HG03354 (cell line): ENCODE data around the gene HIVEP2.
A peak's percentile ranks its signal among the peaks of the same experiment; 100 is the strongest.

Source experiments
- ATAC-seq: cut with Tn5 transposase; IDR thresholded peaks from one replicate; pipeline ENCODE4 v1.9.1; 2021; ENCODE audit warnings: mild to moderate bottlenecking; ENCODE audit not compliant: unreplicated experiment, poor library complexity, severe bottlenecking

The HIVEP2 gene

DNA sequence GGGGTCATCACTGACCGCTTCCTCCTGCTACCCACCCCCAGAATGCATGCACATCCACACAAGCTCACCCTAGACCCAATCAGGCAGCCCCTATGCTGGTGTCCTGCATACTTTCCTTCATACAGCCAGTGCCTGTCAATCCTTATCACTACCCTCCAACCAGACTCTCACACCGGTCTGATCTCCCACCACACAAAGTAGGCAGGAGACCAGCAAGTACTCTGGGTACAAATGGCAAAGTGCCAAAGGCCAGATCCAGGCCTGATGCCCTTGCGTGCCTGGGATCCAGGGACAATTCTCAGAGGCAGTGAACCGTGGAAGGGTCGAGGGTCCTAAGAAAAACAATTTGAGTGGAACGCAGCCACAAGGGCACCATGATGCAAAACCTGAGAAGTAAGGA is 114.2 kb downstream of the HIVEP2 start:
- ATAC-seq, result no peak

DNA sequence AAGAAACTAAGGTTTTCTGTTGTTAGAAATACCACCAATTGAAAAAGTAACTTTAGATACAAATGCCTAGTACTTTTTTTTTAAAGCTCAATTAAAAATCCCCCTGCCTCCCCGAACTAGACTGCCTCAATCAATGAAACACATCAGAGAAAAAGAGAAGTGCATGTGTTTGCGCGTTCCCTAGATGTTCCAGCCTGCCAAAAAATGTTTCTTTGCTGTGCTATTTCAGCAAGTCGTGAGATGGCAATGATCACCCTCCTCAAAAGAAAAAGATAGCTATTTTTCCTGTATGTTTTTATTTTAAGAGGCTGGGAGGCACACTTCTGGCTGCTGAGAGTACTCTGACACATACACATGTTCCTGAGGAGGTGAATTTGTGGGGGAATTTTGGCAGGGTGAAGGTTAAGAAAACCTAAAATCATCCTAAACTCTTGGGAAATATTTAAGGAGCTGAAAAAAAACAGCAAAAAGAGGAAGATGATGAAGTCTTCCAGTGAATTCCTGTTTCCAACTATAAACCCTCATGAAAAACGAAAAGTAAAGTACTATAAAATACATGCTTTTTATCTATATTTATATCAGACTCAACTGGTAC is 114.8 kb downstream of the HIVEP2 start:
- ATAC-seq, result no peak

DNA sequence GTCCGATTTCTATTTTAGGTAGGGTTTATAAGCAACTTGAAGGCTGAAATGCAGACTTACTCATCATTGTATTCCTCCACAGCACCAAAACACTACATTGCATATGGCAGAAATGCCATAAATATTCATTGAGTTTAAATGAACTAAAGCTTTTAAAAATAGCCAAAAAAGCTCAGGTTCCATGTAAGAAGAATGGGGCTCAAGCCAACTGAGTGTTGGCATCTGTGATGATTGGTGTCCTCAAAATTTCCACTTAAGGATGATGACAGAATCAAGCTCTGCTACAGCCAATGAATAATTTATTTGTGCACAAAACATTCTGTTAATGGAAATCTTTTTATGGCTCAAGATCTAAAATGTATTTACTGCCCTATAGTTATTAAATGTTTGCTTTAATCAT is 115.4 kb downstream of the HIVEP2 start:
- ATAC-seq, result no peak

DNA sequence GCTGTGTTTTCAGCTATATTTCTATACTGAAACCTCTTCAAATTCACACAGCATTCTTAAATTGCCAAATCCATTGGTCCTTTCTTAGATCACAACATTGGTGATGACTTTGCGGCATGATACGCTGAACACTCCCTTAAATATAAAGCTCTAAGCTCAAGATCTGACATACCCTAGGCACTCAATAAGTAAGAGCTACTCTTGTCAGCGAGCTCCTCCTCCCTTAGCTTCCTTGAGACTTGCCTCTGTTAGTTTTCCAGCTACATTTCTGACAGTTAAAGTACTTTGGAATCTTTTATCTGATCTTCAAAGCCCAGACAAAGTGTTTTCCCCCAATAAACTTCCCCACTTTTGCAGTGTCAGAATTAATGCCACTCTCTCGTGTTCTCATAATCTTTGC is 117.0 kb downstream of the HIVEP2 start:
- no peak for ATAC-seq

DNA sequence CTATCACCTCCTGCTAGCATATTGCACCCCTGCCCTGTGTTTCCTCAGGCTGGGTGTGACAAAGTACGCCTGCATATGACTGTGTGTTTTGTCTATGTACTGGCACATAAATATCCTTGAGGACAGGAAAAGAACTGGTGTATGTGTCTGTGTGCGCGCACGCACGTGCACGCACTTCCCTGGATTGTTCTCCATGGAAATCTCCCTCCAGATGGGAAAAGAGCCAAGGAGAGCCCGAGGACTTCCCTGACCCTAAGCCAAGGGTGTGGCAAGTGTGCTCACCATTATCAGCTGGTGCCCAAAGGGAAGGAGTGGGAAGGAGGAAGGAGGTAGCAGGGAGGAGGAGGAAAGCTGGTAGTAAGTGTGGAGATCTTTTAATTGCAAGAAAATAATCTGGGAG is 117.6 kb downstream of the HIVEP2 start:
- no peak for ATAC-seq

DNA sequence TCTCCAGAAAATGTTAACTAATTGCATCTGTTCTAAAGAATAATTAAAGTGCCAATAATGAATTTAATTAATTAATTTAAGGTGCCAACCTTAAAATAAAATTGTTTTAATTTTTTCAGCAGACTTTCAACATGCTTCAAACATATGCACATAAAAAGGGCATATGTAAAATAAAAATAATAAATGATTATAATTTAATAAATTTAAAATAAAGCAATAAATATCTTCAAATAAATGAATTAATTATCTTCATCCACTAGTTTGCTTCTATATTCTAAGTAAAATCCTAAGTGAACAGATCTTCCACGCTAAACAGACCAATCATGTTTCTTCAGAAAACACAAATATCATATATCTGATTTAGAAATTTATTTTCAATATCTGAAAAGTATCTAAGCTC is 119.2 kb downstream of the HIVEP2 start:
- ATAC-seq, result no peak

DNA sequence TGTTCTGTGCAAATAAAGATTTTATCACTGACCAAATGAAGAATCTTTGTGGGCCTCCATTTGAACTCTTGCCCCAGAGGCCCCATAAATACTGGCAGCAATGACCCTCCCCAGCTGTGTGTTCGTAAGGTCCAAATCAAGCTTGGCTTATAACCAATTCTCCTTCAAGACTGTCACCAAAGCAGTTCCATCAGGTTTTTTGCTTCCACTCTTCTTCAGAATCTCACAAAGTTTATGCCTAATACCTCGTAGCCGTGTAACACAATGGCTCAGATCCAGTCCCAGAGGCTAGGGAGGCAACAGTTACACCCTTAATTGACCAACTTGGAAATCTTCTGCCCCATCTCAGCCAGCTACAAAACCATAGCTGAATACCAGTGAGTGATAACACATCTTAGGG is 120.5 kb downstream of the HIVEP2 start:
- no peak for ATAC-seq

DNA sequence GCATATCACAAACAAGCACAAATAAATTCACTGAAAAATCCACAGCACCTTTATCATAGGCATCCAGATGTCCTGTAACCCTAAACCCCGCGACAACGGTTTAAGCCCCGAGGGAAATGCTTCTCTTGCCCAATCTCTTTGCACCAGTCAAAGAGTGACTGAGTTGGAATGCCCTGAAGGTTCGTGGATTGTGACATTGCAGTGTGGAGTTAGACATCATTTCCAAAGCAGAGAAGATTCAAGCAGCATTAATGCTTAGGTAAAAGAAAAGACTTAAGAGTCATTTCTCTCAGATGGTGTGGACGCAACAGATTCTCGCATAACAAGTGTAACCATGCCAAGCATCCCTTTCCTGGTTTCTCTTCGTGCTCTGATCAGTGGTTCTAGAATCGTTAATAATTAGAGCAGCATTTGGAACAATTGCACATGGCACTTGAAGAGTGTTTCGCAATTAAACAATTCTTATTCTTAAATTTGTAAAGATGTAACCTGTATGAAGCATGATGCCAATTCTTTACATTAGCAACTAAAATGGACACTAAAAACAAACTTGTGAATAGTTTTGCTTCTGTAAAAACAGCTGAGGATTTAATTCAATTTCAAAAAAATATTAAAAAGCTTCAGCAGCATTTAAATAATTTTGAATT is 121.6 kb downstream of the HIVEP2 start:
- no peak for ATAC-seq

DNA sequence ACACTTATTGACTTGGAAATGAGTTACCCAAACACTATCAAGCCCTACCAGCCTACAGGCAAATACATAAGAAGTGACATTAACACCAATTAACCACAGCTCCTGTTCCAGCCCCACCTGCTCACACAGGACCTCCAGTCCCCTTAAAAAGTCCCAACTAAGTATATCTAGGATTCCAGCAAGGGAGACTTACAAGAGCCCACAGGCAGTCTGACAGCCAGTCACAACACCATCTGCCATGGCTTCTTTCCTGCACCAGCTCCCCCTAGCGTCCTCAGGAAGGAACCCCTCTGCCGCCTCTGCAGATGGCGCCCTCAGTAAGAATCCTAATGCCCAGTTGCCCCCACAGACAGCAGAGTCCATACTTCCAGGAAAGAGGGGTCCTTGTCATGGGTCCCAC is 122.1 kb downstream of the HIVEP2 start:
- no peak for ATAC-seq

DNA sequence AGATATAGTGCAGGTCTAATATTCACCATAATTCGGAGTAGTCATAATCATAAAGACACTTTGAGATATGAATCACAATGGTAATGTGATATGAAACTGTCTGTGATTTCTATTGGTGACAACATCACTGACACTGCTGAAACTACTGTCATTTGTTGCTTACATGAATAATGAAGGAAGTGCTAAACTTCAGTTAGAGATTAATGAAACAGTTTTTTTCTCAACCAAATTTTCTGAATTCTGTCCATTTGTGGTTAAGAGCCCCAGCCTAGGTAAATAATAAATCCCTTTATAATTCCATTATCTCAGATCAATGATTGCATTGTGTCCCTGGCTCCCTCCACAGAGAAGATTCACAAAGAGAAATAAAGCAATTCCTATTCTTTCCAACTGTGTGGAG is 122.6 kb downstream of the HIVEP2 start:
- peak; percentile 86 for ATAC-seq

DNA sequence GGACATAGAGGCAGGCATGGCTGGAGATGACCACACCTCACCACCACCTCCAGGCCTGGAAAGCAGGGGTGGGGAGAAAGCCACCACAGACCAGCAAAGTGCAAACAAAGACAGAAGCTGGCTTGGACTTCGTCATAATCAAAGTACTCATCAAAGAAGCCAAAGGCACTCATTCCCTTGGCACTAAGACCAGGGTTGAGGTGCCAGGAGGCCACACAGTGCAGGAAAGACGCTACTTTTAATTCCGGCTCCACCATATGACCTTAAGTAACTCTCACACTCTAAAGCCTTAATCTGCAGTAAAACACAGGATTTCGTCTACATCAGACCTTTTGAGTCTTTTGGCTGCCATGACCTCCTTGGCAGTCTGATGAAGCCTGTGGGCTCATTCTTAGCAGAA is 123.1 kb downstream of the HIVEP2 start:
- no peak for ATAC-seq

DNA sequence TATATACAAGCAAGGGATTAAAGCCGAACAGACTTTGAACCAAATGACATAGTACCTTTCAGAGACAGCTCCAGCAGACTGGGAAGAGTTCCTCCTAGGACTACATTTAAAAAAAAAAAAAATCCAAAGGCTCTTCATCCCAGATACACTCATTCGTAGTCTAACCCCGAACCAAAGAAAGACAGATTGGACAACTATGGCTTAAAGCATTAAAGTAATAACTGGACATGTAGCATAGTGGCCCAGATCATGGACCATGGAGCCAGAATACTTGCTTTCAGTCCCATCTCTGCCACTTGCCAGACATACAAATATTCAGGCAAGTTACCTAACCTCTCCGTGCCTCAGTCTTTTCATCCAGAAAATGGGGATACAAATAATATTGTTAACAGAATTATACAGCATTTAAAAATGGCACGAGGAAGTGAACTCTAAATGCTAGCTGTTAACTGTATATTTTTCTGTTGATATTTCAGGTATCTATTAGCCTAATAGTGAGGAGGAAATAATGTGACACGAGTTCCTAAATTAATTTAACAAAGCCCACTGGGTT is 123.7 kb downstream of the HIVEP2 start:
- no peak for ATAC-seq

DNA sequence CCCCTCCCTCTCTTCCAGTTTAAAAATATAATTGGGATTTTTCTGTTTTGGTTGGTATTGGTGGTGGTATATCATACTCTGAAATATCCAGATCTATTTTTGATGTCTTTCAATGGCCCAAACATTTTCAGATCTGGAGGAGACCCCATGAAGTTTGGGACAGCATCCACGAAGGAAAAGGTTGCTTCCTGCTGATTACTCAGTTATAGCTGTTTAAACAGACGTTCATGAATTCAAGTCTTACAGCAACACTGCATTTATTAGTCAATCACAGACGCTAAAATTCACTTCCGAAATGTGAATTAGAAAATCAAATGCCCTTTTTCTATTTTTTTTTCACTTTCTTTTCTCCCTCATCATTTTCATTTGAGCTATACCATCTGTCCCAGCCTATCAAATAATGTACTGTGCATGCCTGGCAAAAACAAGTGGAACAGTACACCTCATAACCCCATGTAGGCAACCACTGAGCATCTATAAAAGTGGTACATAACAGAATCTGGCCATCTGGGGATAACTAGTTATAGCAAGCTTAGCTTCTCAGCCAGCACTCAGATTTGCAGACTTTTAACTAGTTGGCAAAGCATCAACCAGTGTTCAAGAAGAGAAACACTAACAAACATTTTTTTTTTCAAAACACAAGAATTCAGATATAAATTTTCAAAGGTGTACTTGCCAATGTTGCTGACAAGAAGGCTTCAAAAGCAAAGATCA is 124.5 kb downstream of the HIVEP2 start:
- no peak for ATAC-seq

DNA sequence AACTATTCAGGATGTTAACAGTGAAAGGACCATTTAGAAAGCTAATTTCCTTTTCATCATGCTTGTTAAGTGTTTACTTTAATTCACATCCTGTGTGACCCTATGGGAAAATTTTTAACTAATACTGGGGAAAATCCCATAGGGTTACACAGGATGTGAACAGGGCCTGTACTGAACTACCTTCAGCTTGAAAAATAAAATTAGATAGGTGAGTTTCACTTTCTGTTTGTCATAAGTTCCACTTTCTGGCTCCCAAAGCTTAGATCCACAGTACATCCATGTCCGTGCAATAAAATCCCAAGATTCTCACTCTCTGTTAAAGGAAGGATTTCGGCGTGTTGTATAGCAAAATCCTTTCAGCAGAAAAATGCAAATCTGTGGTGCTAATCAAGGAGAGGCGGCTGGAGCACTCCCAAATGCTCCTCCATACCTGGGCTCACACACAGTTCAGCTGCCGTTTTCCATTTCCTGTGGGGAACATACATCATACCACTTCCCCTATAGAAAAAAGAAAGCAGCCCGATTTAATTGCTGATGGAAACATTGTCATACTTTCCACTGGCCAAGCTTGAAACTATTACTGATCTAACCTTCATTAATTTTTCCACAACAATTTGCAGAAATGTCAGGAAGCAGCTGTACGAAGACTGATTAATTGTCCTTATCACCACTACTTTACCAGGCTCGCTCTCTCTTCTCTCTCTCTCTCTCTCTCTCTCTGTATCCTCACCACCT is 125.2 kb downstream of the HIVEP2 start:
- ATAC-seq, result peak; percentile 64

DNA sequence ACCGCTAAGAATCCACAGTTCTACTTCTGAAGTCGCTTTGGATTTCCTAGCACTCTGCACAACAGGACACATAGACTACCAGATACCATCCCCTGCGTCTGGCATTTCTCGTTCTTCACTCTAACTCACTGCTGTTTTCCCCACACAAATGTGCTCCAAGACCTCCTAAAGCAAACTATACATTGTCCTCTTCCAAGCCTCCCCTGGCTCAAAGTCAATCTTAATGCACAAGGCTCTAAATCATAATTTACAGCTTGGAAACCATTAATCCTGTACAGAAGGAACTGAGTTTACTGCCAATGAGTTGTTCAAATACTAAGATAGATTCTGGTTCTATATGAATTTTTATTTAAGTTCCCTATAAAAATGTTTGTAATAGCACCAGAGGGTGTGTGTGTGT is 128.5 kb downstream of the HIVEP2 start:
- ATAC-seq, result no peak

DNA sequence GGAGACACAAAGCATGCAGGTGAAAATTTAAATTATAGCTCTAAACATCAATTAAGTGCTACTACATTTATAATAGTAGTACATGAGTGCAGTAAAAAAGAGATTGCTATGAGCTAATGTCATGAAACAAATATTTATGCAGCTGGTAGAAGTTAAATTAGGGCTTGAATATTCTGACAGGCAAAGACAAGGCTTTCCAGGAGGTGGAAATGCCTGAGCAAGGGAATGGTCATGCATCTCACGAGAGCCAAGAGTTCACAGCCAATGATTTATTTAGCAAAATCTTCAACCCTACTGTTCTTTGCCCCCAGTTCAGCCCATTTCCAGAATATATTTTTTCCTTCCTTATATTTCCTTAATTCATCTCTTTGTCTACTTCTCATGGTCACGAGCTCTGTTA is 128.9 kb downstream of the HIVEP2 start:
- no peak for ATAC-seq

DNA sequence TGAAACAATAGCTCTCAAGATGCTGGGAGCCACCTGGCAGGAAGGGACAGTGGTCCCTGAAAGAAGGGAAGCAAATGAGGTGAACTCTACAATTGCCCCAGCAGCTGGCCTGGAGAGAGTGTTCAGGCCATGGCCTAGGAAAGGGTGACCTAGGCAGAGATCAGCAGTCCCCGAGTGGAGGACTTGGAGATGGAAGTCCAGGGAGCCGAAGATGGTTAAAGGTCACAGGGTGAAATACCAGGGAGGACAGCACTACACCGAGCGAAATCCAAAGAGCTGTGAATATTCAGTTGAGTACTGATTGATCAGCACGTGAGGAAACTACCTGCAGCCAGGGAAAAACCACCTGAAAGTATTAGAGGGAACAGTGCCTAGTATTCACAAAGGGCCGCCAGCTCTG is 133.1 kb downstream of the HIVEP2 start:
- ATAC-seq, result no peak

DNA sequence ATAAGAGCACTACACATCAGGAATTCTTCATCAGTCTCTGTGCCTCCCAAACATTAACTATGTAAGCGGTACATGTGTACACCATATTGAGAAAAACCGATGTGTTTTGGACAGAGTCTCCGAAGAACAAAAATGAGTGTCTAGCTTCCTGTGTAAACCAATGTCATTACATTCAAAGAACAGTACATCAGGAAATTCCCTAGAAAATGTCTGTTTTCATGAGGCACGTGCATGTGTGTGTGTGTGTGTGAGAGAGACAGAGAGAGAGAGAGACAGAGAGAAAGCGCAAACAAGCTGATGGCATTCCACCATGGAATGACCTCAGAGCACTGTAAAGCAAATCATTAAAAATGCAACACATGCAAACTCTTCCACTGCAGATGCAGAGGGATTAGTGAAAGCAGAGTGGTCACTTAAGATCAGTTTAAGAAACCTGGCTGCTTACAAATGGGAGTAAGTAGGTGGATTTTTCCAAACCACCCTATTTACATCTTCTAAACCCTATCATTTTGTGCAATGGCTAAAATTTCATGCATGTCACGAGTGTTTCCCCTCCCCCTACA is 133.9 kb downstream of the HIVEP2 start:
- no peak for ATAC-seq

DNA sequence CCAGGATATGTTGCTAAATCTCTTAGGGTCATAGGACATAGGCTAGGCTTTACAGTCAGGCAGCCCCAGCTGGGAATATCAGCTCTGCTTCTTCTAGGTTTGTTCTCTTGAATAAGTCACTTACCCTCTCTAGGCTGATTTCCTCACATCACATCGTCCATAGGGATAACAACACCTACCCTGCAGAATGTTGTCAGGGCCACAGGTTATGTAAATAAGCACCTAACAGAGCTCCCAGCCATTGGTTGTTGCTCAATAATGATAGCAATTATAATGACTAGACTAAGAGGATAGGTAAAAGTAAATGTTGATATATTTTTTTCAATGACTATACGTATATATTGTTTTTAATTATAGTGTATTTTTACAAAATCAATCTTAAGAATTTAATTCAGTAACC is 135.0 kb downstream of the HIVEP2 start:
- no peak for ATAC-seq

DNA sequence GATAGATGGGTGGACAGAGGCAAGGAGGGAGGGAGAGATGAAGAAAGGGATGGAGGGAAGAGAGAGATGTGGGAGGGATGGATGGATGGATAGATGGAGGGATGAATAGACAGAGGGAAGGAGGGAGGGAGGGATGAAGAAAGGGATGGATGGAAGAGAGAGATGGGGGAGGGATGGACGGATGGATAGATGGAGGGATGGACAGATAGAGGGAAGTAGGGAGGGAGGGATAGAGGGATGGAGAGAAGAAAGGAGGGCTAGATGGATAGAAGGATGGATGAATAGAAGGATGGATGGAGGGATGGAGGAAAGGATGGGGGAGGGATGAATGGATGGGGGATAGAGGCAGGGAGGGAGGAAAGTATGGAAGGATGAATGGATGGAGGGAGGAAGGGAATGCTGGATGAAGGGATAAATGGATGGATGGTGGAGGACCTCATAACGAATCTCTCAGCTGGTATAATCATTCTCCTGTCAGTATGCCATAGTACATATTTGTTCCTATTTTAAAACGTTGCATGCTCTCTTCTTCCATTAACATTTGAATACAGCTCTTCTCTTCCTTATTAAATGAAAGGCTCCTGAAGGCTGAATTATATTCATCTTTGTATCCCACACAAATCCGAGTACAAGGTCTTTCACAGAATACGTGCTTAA is 136.4 kb downstream of the HIVEP2 start:
- ATAC-seq, result no peak
